Epidermal melanocyte (primary cell): ENCODE results near the gene RNF114.
"Not testable (repeated sequence)": the region's sequence is repeated elsewhere in the genome, so short reads cannot be mapped to it uniquely, and the experiment has no call there.

Experiments used
- DNase-seq: peaks from one replicate; pipeline ENCODE4 v3.0.0; 2011; ENCODE audit warnings: low spot score; ENCODE audit not compliant: insufficient read length

Gene RNF114

GRCh38 chr20:49985157-49985556 lies 49.0 kb downstream of the RNF114 start:
- no peak for DNase-seq

GRCh38 chr20:49985617-49986016 lies 49.4 kb downstream of the RNF114 start:
- no peak for DNase-seq

- DNase-seq = no peak
Measured at GRCh38 chr20:49986049-49986448, 49.9 kb downstream of the RNF114 start.

GRCh38 chr20:49987015-49987867 lies 51.0 kb downstream of the RNF114 start:
- DNase-seq = no peak

GRCh38 chr20:49987868-49988690 lies 51.9 kb downstream of the RNF114 start:
- DNase-seq = no peak

GRCh38 chr20:49989234-49990065 lies 53.3 kb downstream of the RNF114 start:
- DNase-seq = peak; percentile 82

- no peak for DNase-seq
Measured at GRCh38 chr20:49990271-49990720, 54.1 kb downstream of the RNF114 start.

- no peak for DNase-seq
Measured at GRCh38 chr20:49993301-49993751, 57.1 kb downstream of the RNF114 start.

- no peak for DNase-seq
Measured at GRCh38 chr20:49995586-49995985, 59.4 kb downstream of the RNF114 start.

GRCh38 chr20:49998478-49999188 lies 62.4 kb downstream of the RNF114 start:
- DNase-seq = not testable (repeated sequence)

- no peak for DNase-seq
Measured at GRCh38 chr20:49999329-49999728, 63.1 kb downstream of the RNF114 start.

- not testable (repeated sequence) for DNase-seq
Measured at GRCh38 chr20:50000548-50001222, 64.5 kb downstream of the RNF114 start.

- no peak for DNase-seq
Measured at GRCh38 chr20:50001784-50002311, 65.7 kb downstream of the RNF114 start.

- no peak for DNase-seq
Measured at GRCh38 chr20:50003253-50003656, 67.1 kb downstream of the RNF114 start.
